Measurements from ENCODE around the gene KBTBD8.

The KBTBD8 gene

GRCh38 chr3:66985336-66985920, 12.7 kb upstream of the KBTBD8 start:
- H3K27ac Mint-ChIP-seq (ENCODE audit: low read depth) = no peak overlapping the region
- ATAC-seq (replicated peaks; ENCODE audit: extremely low read depth, poor library complexity, severe bottlenecking) = no peak
- no peaks in the 10 kb centered on the region for H3K9me3 Mint-ChIP-seq
- no peak overlapping the region for H3K4me3 Mint-ChIP-seq
- DNase-seq (ENCODE audit: low spot score in 2 of 2) = no peak
- H3K36me3 Mint-ChIP-seq (ENCODE audit: insufficient read depth) = no peaks in the 10 kb centered on the region
- H3K27me3 Mint-ChIP-seq = no peaks in the 10 kb centered on the region
- H3K4me1 Mint-ChIP-seq = no peaks in the 10 kb centered on the region

- H3K4me3 Mint-ChIP-seq = no peak overlapping the region
- no peak overlapping the region for H3K27ac Mint-ChIP-seq (ENCODE audit: low read depth)
- H3K4me1 Mint-ChIP-seq = no peaks in the 10 kb centered on the region
- H3K9me3 Mint-ChIP-seq = no peaks in the 10 kb centered on the region
- DNase-seq (ENCODE audit: low spot score in 2 of 2) (no peak), ATAC-seq (replicated peaks; ENCODE audit: extremely low read depth, poor library complexity, severe bottlenecking) (no peak)
- no peaks in the 10 kb centered on the region for H3K36me3 Mint-ChIP-seq (ENCODE audit: insufficient read depth)
- no peaks in the 10 kb centered on the region for H3K27me3 Mint-ChIP-seq
These were observed 11.7 kb upstream of the KBTBD8 start for GRCh38 chr3:66986406-66986805.

- Mint-ChIP-seq H3K27ac (ENCODE audit: low read depth) (no peak overlapping the region), H3K4me1 (no peaks in the 10 kb centered on the region), H3K4me3 (no peak overlapping the region), H3K36me3 (ENCODE audit: insufficient read depth) (no peaks in the 10 kb centered on the region), H3K9me3 (no peaks in the 10 kb centered on the region), H3K27me3 (peaks cover 27% of the 10 kb centered on the region)
- DNase-seq (ENCODE audit: low spot score in 2 of 2) = no peak
- no peak for ATAC-seq (replicated peaks; ENCODE audit: extremely low read depth, poor library complexity, severe bottlenecking)
These were observed 8.9 kb upstream of the KBTBD8 start for GRCh38 chr3:66989241-66989640.

- Mint-ChIP-seq H3K9me3 (no peaks in the 10 kb centered on the region), H3K36me3 (ENCODE audit: insufficient read depth) (no peaks in the 10 kb centered on the region), H3K27me3 (peaks cover 35% of the 10 kb centered on the region), H3K4me3 (no peak overlapping the region), H3K4me1 (no peaks in the 10 kb centered on the region), H3K27ac (ENCODE audit: low read depth) (no peak overlapping the region)
- DNase-seq (ENCODE audit: low spot score in 2 of 2) (no peak), ATAC-seq (replicated peaks; ENCODE audit: extremely low read depth, poor library complexity, severe bottlenecking) (no peak)
These were observed 8.0 kb upstream of the KBTBD8 start for GRCh38 chr3:66989860-66990696.

GRCh38 chr3:66991459-66991858, 6.6 kb upstream of the KBTBD8 start:
- Mint-ChIP-seq H3K4me3 (no peak overlapping the region), H3K9me3 (no peaks in the 10 kb centered on the region), H3K27ac (ENCODE audit: low read depth) (no peak overlapping the region), H3K27me3 (peaks cover 36% of the 10 kb centered on the region), H3K4me1 (no peaks in the 10 kb centered on the region), H3K36me3 (ENCODE audit: insufficient read depth) (no peaks in the 10 kb centered on the region)
- ATAC-seq (replicated peaks; ENCODE audit: extremely low read depth, poor library complexity, severe bottlenecking) (no peak), DNase-seq (ENCODE audit: low spot score in 2 of 2) (no peak)

GRCh38 chr3:66993082-66993481, 5.0 kb upstream of the KBTBD8 start:
- ATAC-seq (replicated peaks; ENCODE audit: extremely low read depth, poor library complexity, severe bottlenecking) (no peak), DNase-seq (ENCODE audit: low spot score in 2 of 2) (no peak)
- H3K36me3 Mint-ChIP-seq (ENCODE audit: insufficient read depth) = peaks cover 3% of the 10 kb centered on the region
- H3K27me3 Mint-ChIP-seq = peaks cover 36% of the 10 kb centered on the region
- no peak overlapping the region for H3K27ac Mint-ChIP-seq (ENCODE audit: low read depth)
- H3K9me3 Mint-ChIP-seq = no peaks in the 10 kb centered on the region
- no peak overlapping the region for H3K4me3 Mint-ChIP-seq
- H3K4me1 Mint-ChIP-seq = no peaks in the 10 kb centered on the region

- H3K4me1 Mint-ChIP-seq = peaks cover 9% of the 10 kb centered on the region
- no peaks in the 10 kb centered on the region for H3K9me3 Mint-ChIP-seq
- peaks cover 8% of the 10 kb centered on the region for H3K36me3 Mint-ChIP-seq (ENCODE audit: insufficient read depth)
- ATAC-seq (replicated peaks; ENCODE audit: extremely low read depth, poor library complexity, severe bottlenecking) = no peak
- H3K4me3 Mint-ChIP-seq = no peak overlapping the region
- no peak overlapping the region for H3K27ac Mint-ChIP-seq (ENCODE audit: low read depth)
- H3K27me3 Mint-ChIP-seq = peaks cover 36% of the 10 kb centered on the region
- no peak for DNase-seq (ENCODE audit: low spot score in 2 of 2)
These were observed 3.5 kb upstream of the KBTBD8 start for GRCh38 chr3:66994588-66994987.

- no peak overlapping the region for H3K27ac Mint-ChIP-seq (ENCODE audit: low read depth)
- H3K4me3 Mint-ChIP-seq = no peak overlapping the region
- H3K36me3 Mint-ChIP-seq (ENCODE audit: insufficient read depth) = peaks cover 8% of the 10 kb centered on the region
- H3K9me3 Mint-ChIP-seq = no peaks in the 10 kb centered on the region
- DNase-seq (ENCODE audit: low spot score in 2 of 2) = no peak
- peaks cover 14% of the 10 kb centered on the region for H3K4me1 Mint-ChIP-seq
- peaks cover 35% of the 10 kb centered on the region for H3K27me3 Mint-ChIP-seq
- ATAC-seq (replicated peaks; ENCODE audit: extremely low read depth, poor library complexity, severe bottlenecking) = no peak
These were observed 1.4 kb upstream of the KBTBD8 start for GRCh38 chr3:66996696-66997095.

- no peak for DNase-seq (ENCODE audit: low spot score in 2 of 2)
- H3K4me3 Mint-ChIP-seq = peak overlapping the region; percentile 86
These were observed 471 bp upstream of the KBTBD8 start for GRCh38 chr3:66997560-66998112.

GRCh38 chr3:66998904-66999235, 763 bp downstream of the KBTBD8 start:
- H3K36me3 Mint-ChIP-seq (ENCODE audit: insufficient read depth) = peaks cover 13% of the 10 kb centered on the region
- ATAC-seq (replicated peaks; ENCODE audit: extremely low read depth, poor library complexity, severe bottlenecking) (no peak), DNase-seq (ENCODE audit: low spot score in 2 of 2) (no peak)
- H3K4me1 Mint-ChIP-seq = peaks cover 17% of the 10 kb centered on the region
- H3K27me3 Mint-ChIP-seq = peaks cover 13% of the 10 kb centered on the region
- peak overlapping the region; percentile 67 for H3K27ac Mint-ChIP-seq (ENCODE audit: low read depth)
- H3K9me3 Mint-ChIP-seq = no peaks in the 10 kb centered on the region
- peak overlapping the region; percentile 86 for H3K4me3 Mint-ChIP-seq

More at GRCh38 chr3:66997560-66998112, 471 bp upstream of the KBTBD8 start:
- no peak for ATAC-seq (replicated peaks; ENCODE audit: extremely low read depth, poor library complexity, severe bottlenecking)
- Mint-ChIP-seq H3K27ac (ENCODE audit: low read depth) (peak overlapping the region; percentile 67), H3K9me3 (no peaks in the 10 kb centered on the region), H3K4me1 (peaks cover 15% of the 10 kb centered on the region), H3K27me3 (peaks cover 25% of the 10 kb centered on the region), H3K36me3 (ENCODE audit: insufficient read depth) (peaks cover 9% of the 10 kb centered on the region)

- peaks cover 20% of the 10 kb centered on the region for H3K36me3 Mint-ChIP-seq (ENCODE audit: insufficient read depth)
- no peak for DNase-seq (ENCODE audit: low spot score in 2 of 2)
- H3K27me3 Mint-ChIP-seq = peaks cover 1% of the 10 kb centered on the region
- H3K4me3 Mint-ChIP-seq = no peak overlapping the region
- H3K27ac Mint-ChIP-seq (ENCODE audit: low read depth) = no peak overlapping the region
- peaks cover 25% of the 10 kb centered on the region for H3K4me1 Mint-ChIP-seq
- ATAC-seq (replicated peaks; ENCODE audit: extremely low read depth, poor library complexity, severe bottlenecking) = no peak
- no peaks in the 10 kb centered on the region for H3K9me3 Mint-ChIP-seq
These were observed 1.9 kb downstream of the KBTBD8 start for GRCh38 chr3:67000009-67000408.

- H3K9me3 Mint-ChIP-seq = no peaks in the 10 kb centered on the region
- ATAC-seq (replicated peaks; ENCODE audit: extremely low read depth, poor library complexity, severe bottlenecking) (no peak), DNase-seq (ENCODE audit: low spot score in 2 of 2) (no peak)
- peaks cover 37% of the 10 kb centered on the region for H3K4me1 Mint-ChIP-seq
- peak overlapping the region; percentile 13 for H3K4me3 Mint-ChIP-seq
- H3K27me3 Mint-ChIP-seq = no peaks in the 10 kb centered on the region
- H3K27ac Mint-ChIP-seq (ENCODE audit: low read depth) = no peak overlapping the region
- H3K36me3 Mint-ChIP-seq (ENCODE audit: insufficient read depth) = peaks cover 24% of the 10 kb centered on the region
These were observed 3.2 kb downstream of the KBTBD8 start for GRCh38 chr3:67001086-67001861.

All from central memory CD8-positive, alpha-beta T cell (primary cell).